OCI-LY7 (cell line): Measurements from ENCODE around the gene FHDC1. TPM values are rescaled to one million over a fixed set of nuclear protein-coding genes. Genes with fewer than 3 reads are reported as not detected.

Source experiments
- BruUV-seq: library from RNA; stranded (reverse); fragments of 400-500 nt; replicated peaks from 2 replicates; lab custom pipeline; 2021; lab: Mats Ljungman, UMichigan
- CTCF ChIA-PET: fragments of 300-600 bp; sonication (Branson Sonifier 250); formaldehyde crosslinking; loops from one replicate; lab custom pipeline; 2022; ENCODE audit warnings: antibody characterized with exemption; ENCODE audit not compliant: unreplicated experiment; lab: Charles Lee
- POLR2A ChIA-PET: fragments of 300-600 bp; sonication (Branson Sonifier 250); formaldehyde crosslinking; loops from one replicate; lab custom pipeline; 2022; ENCODE audit warnings: antibody characterized with exemption; lab: Charles Lee
- DNase-seq: peaks from one replicate; pipeline ENCODE4 v3.0.0-alpha.2; 2015; ENCODE audit warnings: low spot score
- H2AFZ ChIP-seq: fragments of 200-600 bp; sonication (generic), shearing (Covaris generic); 2 replicates; pipeline ENCODE4 v1.6.1; 2014; ENCODE audit warnings: mild to moderate bottlenecking, antibody characterized with exemption, low read length, moderate library complexity
- H3K27ac ChIP-seq: fragments of 200-600 bp; sonication (generic); 2 replicates; pipeline ENCODE4 v1.5.1; 2014; ENCODE audit warnings: mixed run types, low read depth, mild to moderate bottlenecking, moderate library complexity, low read length, inconsistent platforms; ENCODE audit not compliant: poor library complexity, severe bottlenecking
- H3K36me3 ChIP-seq: fragments of 200-600 bp; sonication (generic); 2 replicates; pipeline ENCODE4 v1.6.1; 2014; ENCODE audit warnings: mild to moderate bottlenecking, antibody characterized with exemption, low read length, moderate library complexity, mixed read lengths; ENCODE audit not compliant: insufficient read depth
- H3K4me1 ChIP-seq: fragments of 200-600 bp; sonication (generic); 2 replicates; pipeline ENCODE4 v1.5.1; 2014; ENCODE audit warnings: mild to moderate bottlenecking, low read length; ENCODE audit not compliant: insufficient read depth, poor library complexity, severe bottlenecking
- H3K4me2 ChIP-seq: fragments of 200-600 bp; sonication (generic); 2 replicates; pipeline ENCODE4 v1.6.1; 2014; ENCODE audit warnings: mild to moderate bottlenecking, low read length
- H3K4me3 ChIP-seq: fragments of 200-600 bp; sonication (generic); 2 replicates; pipeline ENCODE4 v1.5.1; 2014; ENCODE audit warnings: mild to moderate bottlenecking, low read depth, low read length; ENCODE audit not compliant: poor library complexity, severe bottlenecking
- H3K79me2 ChIP-seq: fragments of 200-600 bp; sonication (generic); 2 replicates; pipeline ENCODE4 v1.6.1; 2016; ENCODE audit warnings: low read depth, mild to moderate bottlenecking, low read length, moderate library complexity, mixed read lengths; ENCODE audit not compliant: insufficient read depth
- H3K9me2 ChIP-seq: fragments of 200-600 bp; sonication (generic); 2 replicates; pipeline ENCODE4 v1.6.1; 2016; ENCODE audit warnings: mild to moderate bottlenecking, low read length, mixed read lengths; ENCODE audit not compliant: insufficient read depth
- H3K9me3 ChIP-seq: fragments of 200-600 bp; sonication (generic); 2 replicates; pipeline ENCODE4 v1.6.1; 2014; ENCODE audit warnings: mild to moderate bottlenecking, mixed run types, low read length, mixed read lengths
- H4K20me1 ChIP-seq: fragments of 200-600 bp; sonication (generic); 2 replicates; pipeline ENCODE4 v1.6.1; 2014; ENCODE audit warnings: mild to moderate bottlenecking, antibody characterized with exemption, low read length, moderate library complexity, mixed read lengths; ENCODE audit not compliant: insufficient read depth
- EZH2phosphoT487 ChIP-seq: fragments of 200-600 bp; sonication (generic); IDR thresholded peaks from 2 replicates; pipeline ENCODE4 v1.6.1; 2018; ENCODE audit warnings: low read depth, borderline replicate concordance, mild to moderate bottlenecking, mixed run types, antibody characterized with exemption, low read length, moderate library complexity, mixed read lengths
- intact Hi-C: fragments of 100-400 bp; cut with micrococcal nuclease; formaldehyde crosslinking; loops from one replicate; pipeline ENCODE4 v1.10.0; 2022; ENCODE audit not compliant: unreplicated experiment
- total RNA-seq, 2 experiments: library from RNA; depleted of rRNA in 1 of 2; stranded (reverse); fragments of >200 nt in 1 of 2; shearing (Covaris generic) in 1 of 2; gene quantifications; 2 replicates each; pipeline ENCODE4 v1.2.3, GENCODE V29; 2014 to 2022
- TF ChIP-seq, protein P1 (sequence below): fragments of 200-600 bp; sonication (generic); conservative IDR thresholded peaks from 2 replicates; pipeline ENCODE4 v1.5.1; 2014; ENCODE audit warnings: mild to moderate bottlenecking, antibody characterized with exemption, low read length, moderate library complexity, mixed read lengths

Gene FHDC1
- total RNA-seq, 2 experiments from 2014 or later, result 0.04 to 0.13 TPM

DNA sequence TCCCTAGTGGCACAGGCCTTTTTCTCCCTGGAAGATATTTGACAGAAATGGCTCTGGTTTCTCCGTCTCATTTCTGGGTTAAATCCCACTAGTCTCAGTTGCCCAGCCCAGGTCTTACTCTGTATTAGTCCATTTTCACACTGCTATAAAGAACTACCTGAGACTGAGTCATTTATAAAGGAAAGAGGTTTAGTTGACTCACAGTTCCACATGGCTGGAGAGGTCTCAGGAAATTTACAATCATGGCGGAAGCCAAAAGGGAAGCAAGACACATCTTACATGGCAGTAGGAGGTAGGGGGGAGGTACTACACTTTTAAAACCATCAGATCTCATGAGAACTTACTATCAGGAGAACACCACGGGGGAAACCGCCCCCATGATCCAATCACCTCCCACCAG, 81.9 kb downstream of the FHDC1 start:
- no TSS peak for BruUV-seq
- Histone ChIP-seq H4K20me1 (no peaks in the 10 kb centered on the region), H3K9me3 (no peaks in the 10 kb centered on the region), H3K27ac (no peak overlapping the region), H3K4me3 (no peak overlapping the region), H3K4me2 (no peak overlapping the region), H3K4me1 (no peaks in the 10 kb centered on the region), H3K79me2 (no peaks in the 10 kb centered on the region), H2AFZ (no peak overlapping the region), H3K9me2 (no peaks in the 10 kb centered on the region), H3K36me3 (no peaks in the 10 kb centered on the region)
- TF ChIP-seq, protein P1, sequence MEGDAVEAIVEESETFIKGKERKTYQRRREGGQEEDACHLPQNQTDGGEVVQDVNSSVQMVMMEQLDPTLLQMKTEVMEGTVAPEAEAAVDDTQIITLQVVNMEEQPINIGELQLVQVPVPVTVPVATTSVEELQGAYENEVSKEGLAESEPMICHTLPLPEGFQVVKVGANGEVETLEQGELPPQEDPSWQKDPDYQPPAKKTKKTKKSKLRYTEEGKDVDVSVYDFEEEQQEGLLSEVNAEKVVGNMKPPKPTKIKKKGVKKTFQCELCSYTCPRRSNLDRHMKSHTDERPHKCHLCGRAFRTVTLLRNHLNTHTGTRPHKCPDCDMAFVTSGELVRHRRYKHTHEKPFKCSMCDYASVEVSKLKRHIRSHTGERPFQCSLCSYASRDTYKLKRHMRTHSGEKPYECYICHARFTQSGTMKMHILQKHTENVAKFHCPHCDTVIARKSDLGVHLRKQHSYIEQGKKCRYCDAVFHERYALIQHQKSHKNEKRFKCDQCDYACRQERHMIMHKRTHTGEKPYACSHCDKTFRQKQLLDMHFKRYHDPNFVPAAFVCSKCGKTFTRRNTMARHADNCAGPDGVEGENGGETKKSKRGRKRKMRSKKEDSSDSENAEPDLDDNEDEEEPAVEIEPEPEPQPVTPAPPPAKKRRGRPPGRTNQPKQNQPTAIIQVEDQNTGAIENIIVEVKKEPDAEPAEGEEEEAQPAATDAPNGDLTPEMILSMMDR, result no peak
- no peak for TF ChIP-seq EZH2phosphoT487
- no peak for DNase-seq
- POLR2A ChIA-PET, result interaction anchor here (0.7 kb wide), 1 partner anchor 1249 kb away, joined by 4 read pairs; no protein-coding TSS in a partner anchor
- intact Hi-C loops, result no loop called here
- CTCF ChIA-PET, result no interaction called here

DNA sequence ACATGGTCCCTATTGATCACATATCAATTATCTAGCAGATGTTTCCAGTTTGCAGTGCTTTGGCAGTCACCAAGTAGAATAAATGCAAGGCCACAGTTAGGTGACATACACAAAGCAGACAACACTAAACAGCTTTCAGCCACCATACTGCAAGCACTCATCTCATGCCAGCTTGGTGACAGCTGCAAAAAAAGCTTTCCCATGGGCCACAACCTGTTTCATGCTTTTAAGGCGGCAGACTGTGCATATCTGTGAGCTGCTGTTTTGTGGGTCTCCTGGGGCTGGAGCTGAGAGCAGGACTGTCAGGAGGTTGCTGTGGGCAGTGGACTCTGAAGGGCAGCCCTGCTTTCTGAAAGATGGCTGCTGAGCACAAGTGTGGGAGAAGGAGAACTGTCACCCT, 82.6 kb downstream of the FHDC1 start:
- Histone ChIP-seq H3K9me3 (no peaks in the 10 kb centered on the region), H3K9me2 (no peaks in the 10 kb centered on the region), H3K36me3 (no peaks in the 10 kb centered on the region), H3K27ac (no peak overlapping the region), H3K79me2 (no peaks in the 10 kb centered on the region), H4K20me1 (no peaks in the 10 kb centered on the region), H2AFZ (no peak overlapping the region), H3K4me2 (no peak overlapping the region), H3K4me1 (no peaks in the 10 kb centered on the region), H3K4me3 (no peak overlapping the region)
- CTCF ChIA-PET, result no interaction called here
- no peak for DNase-seq
- intact Hi-C loops, result no loop called here
- TF ChIP-seq EZH2phosphoT487, result no peak
- TF ChIP-seq, protein P1, result no peak
- POLR2A ChIA-PET, result interaction anchor here (0.7 kb wide), 1 partner anchor 60 kb away, joined by 3 read pairs; no protein-coding TSS in a partner anchor
- no TSS peak for BruUV-seq

GRCh38 chr4:153019906-153020305, 83.8 kb downstream of the FHDC1 start:
- H3K9me3 ChIP-seq, result no peaks in the 10 kb centered on the region
- H3K4me2 ChIP-seq, result no peak overlapping the region
- CTCF ChIA-PET, result no interaction called here
- DNase-seq, result no peak
- POLR2A ChIA-PET, result no interaction called here
- H3K4me1 ChIP-seq, result no peaks in the 10 kb centered on the region
- H3K36me3 ChIP-seq, result no peaks in the 10 kb centered on the region
- BruUV-seq, result no TSS peak
- no peaks in the 10 kb centered on the region for H3K9me2 ChIP-seq
- intact Hi-C loops, result no loop called here
- no peak overlapping the region for H3K27ac ChIP-seq
- no peak overlapping the region for H2AFZ ChIP-seq
- H4K20me1 ChIP-seq, result no peaks in the 10 kb centered on the region
- H3K4me3 ChIP-seq, result no peak overlapping the region
- no peaks in the 10 kb centered on the region for H3K79me2 ChIP-seq
- no peak for TF ChIP-seq EZH2phosphoT487
- TF ChIP-seq, protein P1, result no peak
